HCT116 (cell line): ENCODE results near the gene TXLNB.

Experiments used
- CTCF ChIP-seq, 3 experiments: fragments of 200-600 bp in 1 of 3; sonication (generic) in 1 of 3; IDR thresholded peaks in 2 of 3; conservative IDR thresholded peaks in 1 of 3; 2 replicates each; pipeline ENCODE4 v1.5.1; 2012 to 2017; ENCODE audit warnings: low read depth in 2 of 3, low read length in 2 of 3, antibody characterized with exemption in 1 of 3, borderline replicate concordance in 1 of 3, control low read depth in 1 of 3, mild to moderate bottlenecking in 1 of 3, mixed read lengths in 1 of 3, mixed run types in 1 of 3, moderate library complexity in 1 of 3; ENCODE audit not compliant: insufficient read depth in 1 of 3
- POLR2AphosphoS5 ChIP-seq: IDR thresholded peaks from 2 replicates; pipeline ENCODE4 v1.6.1; 2011; ENCODE audit warnings: mild to moderate bottlenecking, low read depth, low read length, moderate library complexity

- no peak for TF ChIP-seq POLR2AphosphoS5
- TF ChIP-seq CTCF (IDR thresholded peaks at IDR 0.05 in 2 of 3, conservative IDR thresholded peaks at IDR 0.05 in 1 of 3; ENCODE audit: borderline replicate concordance in 1 of 3, insufficient read depth in 1 of 3, low read depth in 2 of 3, low read length in 2 of 3): no peak
Measured at GRCh38 chr6:139239064-139239463, 52.7 kb downstream of the TXLNB start.
